COLO829 (cell line): ENCODE results near the gene SAMMSON.

ENCODE experiments used
- DNase-seq: peaks from one replicate; pipeline ENCODE4 v3.0.0; 2012; ENCODE audit warnings: low spot score

The SAMMSON gene

GRCh38 chr3:69999140-70000027 lies at the start of gene SAMMSON:
Gene SAMMSON (plus strand): TSS chr3:69999733.
- DNase-seq: peak; percentile 82

GRCh38 chr3:69951616-69952015 lies 47.9 kb upstream of the SAMMSON start:
- DNase-seq: no peak

GRCh38 chr3:69959581-69959980 lies 40.0 kb upstream of the SAMMSON start:
- DNase-seq: no peak

- no peak for DNase-seq
These were observed 37.7 kb upstream of the SAMMSON start for GRCh38 chr3:69961706-69962439.

- no peak for DNase-seq
These were observed 35.9 kb upstream of the SAMMSON start for GRCh38 chr3:69963643-69964042.

- DNase-seq: peak; percentile 84
These were observed 32.4 kb upstream of the SAMMSON start for GRCh38 chr3:69967156-69967555.

GRCh38 chr3:69970827-69971226 lies 28.7 kb upstream of the SAMMSON start:
- DNase-seq: no peak

- no peak for DNase-seq
These were observed 26.9 kb upstream of the SAMMSON start for GRCh38 chr3:69972672-69973071.

GRCh38 chr3:69976021-69976420 lies 23.5 kb upstream of the SAMMSON start:
- DNase-seq: no peak

- DNase-seq: no peak
These were observed 15.8 kb upstream of the SAMMSON start for GRCh38 chr3:69983546-69984265.

- no peak for DNase-seq
These were observed 14.3 kb upstream of the SAMMSON start for GRCh38 chr3:69985266-69985665.

- no peak for DNase-seq
These were observed 13.1 kb upstream of the SAMMSON start for GRCh38 chr3:69986419-69986818.

- DNase-seq: peak; percentile 58
These were observed 11.7 kb upstream of the SAMMSON start for GRCh38 chr3:69987833-69988232.

GRCh38 chr3:69993757-69994156 lies 5.8 kb upstream of the SAMMSON start:
- no peak for DNase-seq

GRCh38 chr3:69994919-69995318 lies 4.6 kb upstream of the SAMMSON start:
- no peak for DNase-seq

- DNase-seq: peak; percentile 88
These were observed 1.8 kb upstream of the SAMMSON start for GRCh38 chr3:69997631-69998307.

- no peak for DNase-seq
These were observed 784 bp upstream of the SAMMSON start for GRCh38 chr3:69998759-69999139.

GRCh38 chr3:70000028-70000410 lies 486 bp downstream of the SAMMSON start:
- DNase-seq: no peak

- peak; percentile 72 for DNase-seq
These were observed 1.1 kb downstream of the SAMMSON start for GRCh38 chr3:70000563-70001081.

GRCh38 chr3:70003119-70003518 lies 3.6 kb downstream of the SAMMSON start:
- DNase-seq: no peak

- DNase-seq: no peak
These were observed 6.6 kb downstream of the SAMMSON start for GRCh38 chr3:70006089-70006488.

GRCh38 chr3:70010346-70010745 lies 10.8 kb downstream of the SAMMSON start:
- DNase-seq: no peak
